NCI-H524 (cell line): ENCODE results near the gene PEX19.

Source experiments
- DNase-seq, 2 experiments: peaks; one replicate each; lab custom pipeline; 2025; lab: John Stamatoyannopoulos, UW

PEX19 gene

DNA sequence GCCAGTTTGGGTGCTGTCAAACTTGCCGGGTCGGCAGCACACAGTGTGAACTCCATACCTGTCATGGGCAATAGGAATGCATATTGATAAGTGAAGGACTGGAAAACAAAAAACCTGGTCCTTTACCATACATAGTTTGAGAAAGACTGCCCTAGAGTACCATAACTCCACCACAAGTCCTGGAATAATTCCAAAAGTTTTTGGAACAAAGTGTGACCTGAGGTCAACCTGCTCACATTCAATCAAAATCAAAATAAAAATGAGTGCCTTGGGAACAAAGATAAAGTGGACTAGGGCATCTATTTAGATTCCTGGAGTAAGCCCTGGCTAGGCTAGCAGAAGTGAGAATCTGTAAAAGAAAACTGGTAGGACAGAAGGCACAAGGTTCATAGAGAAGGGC, 7.6 kb downstream of the PEX19 start:
- DNase-seq: no peak

DNA sequence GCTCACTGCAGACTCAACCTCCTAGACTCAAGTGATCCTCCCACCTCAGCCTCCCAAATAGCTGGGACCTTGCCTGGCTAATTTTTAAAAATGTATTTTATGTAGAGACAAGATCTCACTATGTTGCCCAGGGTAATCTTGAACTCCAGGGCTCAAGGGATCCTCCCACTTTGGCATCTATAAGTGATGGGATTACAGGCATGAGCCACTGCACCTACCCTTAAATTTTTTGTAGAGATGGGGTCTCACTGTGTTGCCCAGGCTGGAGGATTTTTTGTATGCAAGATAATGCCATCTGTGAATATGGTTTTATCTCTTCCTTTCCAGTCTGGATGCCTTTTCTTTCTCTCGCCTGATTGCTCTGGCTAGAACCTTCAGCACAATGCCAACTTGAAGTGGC, 13.9 kb downstream of the PEX19 start:
- no peak for DNase-seq

DNA sequence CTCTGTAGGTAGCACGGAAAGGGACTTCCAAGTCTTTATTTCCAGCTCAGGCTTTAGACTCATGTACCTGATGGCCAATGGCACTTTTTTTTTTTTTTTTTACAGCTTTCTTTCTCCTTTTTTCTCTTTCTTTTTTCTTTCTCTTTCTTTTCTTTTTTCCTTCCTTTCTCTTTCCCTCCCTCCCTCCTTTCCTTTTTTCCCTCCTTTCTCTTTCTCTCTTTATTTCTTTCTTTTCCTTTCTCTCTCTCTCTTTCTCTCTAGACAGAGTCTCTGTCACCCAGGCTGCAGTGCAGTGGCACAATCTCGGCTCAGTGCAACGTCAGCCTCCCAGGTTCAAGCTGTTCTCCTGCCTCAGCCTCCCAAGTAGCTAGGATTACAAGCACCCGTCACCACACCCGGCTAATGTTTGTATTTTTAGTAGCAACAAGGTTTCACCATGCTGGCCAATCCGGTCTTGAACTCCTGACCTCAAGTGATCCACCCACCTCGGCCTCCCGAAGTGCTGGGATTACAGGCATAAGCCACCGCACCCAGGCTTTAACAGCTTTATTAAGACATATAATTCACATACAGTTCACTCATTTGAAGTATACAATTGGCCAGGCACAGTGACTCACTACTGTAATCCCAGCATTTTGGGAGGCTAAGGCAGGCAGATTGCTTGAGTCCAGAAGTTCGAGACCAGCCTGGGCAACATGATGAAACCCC, 17.5 kb downstream of the PEX19 start:
- DNase-seq: no peak

DNA sequence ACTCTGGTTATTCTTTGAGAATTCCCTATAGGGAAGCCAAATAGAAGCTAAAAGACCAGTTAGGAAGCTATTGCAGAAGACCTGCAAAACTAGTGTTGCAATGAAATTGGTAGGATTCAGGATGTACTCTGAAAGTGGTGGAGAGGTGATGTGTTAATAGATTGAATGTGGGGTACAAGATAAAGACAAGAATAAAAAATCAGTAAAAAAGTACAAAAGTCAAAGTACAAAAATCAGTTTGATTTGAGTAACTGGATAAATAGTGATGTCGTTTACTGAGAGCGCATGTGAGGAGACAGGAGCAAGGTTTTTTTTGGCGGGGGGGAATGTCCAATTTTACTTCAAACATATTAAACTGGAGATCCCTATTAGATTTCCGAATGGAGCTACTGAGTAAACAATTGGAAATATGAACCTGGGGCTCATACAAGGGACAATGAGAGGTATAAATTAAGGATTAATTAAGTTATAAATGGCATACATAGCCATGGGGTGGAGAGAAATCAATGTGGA, 20.1 kb downstream of the PEX19 start:
- DNase-seq: no peak

DNA sequence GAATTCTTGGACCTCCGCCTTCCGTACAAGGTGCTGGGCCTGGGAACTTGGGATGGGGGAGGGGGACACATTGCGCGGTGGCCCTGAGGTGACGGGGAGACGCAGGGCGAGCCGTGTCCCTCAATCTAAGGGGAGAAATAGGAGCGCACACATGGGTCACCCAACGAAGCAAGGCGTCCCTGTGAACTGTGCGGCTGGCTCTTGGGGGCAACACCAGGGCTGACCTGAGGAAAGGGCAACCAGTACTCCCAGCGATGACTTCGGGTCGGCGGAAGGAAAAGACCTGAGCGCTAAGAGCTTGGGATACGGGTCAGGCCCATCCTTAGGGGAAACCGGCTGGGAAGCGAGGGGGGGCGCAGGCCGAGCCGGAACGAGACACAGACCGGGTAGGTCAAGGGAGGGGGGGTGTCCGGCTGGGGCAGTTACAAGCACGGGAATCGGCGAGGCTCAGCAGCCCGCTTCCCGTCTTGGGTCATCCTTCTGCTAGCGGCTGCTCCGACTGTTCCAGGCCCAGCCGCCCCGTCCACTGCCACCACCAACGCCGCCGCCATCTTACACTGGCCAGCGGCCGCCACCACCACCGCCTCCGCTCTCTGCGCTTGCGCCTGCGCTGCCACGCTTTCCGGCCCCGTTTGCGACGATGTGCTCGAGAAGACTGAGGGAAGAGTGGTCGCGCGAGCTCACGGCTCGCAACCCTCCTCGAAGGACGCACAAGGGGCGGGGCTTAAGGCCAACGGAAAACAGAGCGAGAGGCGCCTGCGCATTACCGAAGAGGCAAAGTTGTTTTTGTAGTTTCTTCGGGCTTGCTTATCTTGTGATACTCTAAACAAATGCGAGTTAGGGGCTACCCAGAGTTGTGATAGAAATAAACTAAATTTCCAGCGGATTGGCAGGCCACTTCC, 22.8 kb downstream of the PEX19 start, which contains the start of gene DCAF8:
DCAF8 (minus strand) TSS at position 657 of the 902 bp plus-strand sequence. CDS start 18,541 bp downstream, outside the sequence.
- DNase-seq: peak; percentile 87 to 96

DNA sequence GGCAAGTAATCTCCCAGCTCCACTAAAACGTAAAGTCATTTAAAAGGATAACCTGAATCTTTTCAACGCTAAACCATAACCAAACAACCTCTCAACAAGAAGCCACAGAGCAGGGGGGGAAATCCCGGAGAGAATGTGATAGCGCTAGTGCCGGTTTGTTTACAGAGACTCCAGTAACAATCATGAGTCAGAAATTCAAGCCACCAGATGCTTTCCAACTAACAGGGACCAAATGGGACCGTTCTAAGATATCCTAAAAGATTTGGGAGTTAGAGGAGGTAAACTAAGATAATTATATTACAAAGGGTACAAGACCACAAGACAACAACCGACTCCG, 23.4 kb downstream of the PEX19 start:
- DNase-seq: no peak

DNA sequence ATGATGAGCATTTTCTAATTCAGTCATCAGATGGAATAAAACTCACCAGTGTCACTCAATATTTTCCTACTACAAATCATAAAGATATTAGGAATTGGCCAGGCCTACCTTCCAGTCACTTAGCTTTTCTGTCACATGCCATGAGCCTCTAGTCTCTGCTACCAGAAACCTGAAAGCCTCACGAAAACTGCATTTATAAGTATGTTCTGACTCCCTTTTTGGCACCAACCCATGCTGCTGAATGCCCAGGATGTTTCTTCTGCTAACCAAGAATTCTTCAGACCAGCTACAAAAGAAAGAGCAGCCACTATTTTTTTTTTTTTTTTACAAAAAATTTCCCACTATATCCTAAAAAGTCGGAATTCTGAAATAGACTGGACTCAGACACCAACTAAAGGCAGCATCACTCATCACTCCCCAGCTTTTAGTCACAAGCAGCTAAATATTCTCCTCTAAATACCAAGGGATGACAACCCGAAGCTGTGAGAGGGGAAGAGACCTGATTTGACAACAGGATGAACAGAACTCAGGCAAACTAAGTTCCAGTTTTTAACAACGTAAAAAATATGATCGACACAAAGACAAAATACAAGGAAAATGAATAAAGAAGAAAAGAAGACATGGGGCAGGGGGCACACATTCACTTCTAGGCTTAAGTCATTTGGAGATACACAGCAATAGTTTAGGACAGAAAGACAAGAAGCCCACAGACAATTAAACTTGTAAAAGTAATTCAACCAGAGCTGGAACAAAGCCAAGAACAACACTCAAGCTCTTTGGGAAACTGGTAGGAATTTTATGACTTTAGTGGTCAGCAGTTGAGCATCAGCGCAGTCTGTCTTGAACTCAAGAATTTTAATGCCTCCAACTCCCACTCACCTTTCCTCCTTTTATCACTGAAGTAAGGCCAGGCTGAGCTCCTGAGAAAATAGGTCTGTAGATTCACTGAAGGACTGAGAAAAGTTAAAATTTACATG, 24.2 kb downstream of the PEX19 start:
- DNase-seq: peak in 1 of 2 experiments; percentile 4

DNA sequence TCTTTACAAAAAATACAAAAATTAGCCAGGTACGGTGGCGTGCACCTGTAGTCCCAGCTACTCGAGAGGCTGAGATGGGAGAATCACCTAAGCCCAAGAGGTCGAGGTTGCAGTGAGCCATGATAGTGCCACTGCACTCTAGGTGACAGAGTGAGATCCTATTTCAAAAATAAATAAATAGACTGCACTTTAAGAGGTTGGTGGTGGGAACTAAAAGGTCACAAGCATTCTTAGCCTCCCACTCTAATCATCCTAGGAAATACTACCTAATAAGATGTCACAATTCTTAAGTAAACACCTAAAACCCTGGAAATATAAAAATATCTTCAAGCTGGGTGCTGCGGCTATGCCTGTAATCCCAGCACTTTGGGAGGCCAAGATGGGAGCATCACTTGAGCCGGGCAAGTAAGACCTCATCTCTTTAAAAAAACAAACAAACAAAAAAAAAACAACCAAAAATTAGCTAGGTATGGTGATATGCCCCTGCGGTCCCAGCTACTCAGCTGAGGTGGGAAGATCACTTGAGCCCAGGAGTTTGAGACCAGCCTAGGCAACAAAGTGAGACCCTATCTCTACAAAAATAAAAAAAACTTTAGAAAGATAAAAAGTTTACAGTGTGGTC, 26.6 kb downstream of the PEX19 start:
- no peak for DNase-seq

DNA sequence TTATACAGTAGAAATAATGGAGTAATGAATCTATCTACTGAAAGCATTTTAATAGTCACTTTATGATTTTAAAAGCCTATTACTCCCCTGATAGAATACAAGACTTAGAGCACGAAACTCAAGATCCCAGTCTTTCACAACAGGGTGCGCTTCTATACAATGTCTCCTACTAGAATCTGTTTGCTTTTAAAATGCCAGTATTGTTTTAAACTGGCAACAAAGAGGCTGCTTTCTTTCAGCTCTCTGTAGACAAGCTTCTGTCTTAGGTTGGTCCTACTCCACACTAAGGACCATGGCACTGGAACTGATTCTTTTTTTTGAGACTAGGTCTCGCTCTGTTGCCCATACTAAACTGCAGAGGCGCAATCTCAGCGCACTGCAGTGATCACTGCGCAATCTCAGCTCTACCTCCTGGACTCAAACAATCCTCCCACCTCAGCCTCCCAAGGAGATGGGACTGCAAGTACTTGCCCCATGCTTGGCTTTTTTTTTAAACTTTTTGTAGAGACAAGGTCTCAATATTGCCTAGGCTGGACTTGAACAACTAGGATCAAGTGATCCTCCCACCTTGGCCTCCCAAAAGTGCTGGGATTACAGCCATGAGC, 27.4 kb downstream of the PEX19 start:
- no peak for DNase-seq

DNA sequence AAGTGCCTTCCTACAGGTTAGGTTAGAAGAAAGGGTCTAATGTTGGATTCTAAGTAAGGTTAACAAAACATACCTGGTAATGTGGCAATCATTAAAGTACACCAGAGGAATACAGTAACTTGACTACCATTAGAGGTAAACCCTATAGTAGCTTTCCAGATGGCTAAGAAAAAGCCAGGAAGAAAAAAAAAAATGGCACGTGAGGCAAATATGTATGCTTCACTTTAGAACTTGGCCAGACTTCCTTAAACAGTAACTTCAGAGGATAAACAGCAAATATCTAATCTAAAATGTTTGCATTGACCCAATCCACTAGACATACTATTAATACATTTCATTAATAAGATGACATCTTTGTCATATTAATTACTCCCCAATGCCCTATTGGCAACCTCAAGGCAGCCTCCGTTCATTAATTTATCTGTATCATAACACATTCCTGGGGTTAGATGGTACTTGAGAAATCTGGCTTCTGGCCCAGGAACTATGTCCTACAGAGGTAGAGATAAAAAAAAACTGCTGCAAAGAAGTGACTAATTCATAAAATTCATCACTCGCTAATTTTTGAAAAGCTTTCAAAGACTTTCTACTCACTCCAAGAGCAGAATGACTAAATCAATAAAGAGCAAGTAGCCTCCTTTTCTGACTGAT, 28.4 kb downstream of the PEX19 start:
- no peak for DNase-seq

DNA sequence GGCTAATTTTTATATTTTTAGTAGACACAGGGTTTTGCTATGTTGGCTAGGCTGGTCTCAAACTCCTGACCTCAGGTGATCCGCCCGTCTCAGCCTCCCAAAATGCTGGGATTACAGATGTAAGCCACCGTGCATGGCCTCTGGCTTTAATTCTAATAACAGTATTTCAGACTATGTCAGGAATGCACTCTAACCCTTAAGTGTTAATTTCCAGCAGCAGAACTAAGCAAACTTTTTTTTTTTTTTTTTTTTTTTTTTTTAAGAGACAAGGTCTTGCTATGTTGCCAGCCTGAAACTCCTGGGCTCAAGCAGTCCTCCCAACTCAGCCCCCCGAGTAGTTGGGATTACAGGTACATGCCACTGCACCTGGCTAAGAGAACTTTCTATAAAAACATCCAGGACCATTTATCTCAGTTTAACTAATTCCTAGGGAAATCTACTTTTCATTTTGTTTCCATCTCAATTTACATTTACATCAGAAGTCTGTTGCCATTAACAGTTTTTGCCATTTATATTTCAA, 29.1 kb downstream of the PEX19 start:
- DNase-seq: no peak

DNA sequence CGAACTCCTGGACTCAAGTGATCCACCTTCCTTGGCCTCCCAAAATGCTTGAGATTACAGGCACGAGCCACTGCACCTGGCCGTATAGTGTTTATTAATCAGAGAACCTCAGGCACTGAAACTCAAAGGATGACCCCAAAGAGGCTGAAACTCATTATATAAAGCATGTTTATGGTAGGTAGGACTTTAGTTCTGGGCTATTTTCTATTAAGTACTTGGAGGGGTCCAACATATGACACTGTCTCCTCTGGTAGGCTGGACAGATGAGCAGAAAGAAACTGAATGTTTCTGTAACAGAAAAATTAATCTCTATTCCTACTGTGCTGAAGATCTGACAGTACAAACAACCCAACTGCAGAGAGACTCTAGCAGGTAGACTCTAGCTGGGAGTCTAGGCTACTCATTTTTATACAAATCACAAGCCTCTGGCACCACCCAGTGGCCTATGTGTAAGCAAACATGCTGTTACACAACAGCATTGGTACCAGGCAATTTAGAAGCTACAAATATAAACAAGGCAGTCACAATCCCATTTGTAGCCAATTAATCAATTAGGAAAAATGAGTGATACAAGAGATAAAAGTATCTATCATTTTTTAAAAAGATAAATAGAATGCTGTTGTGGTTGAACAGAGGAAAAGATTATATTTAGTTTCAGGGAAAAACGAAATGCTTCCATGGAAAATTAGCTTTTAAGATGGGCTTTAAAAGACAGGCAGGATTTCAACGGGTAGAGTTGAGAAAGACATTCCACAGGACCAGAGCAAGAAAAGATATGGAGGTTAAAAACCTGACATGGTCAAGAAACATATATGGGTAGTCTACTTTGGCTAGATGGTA, 33.0 kb downstream of the PEX19 start:
- DNase-seq: peak; percentile 47 to 81

DNA sequence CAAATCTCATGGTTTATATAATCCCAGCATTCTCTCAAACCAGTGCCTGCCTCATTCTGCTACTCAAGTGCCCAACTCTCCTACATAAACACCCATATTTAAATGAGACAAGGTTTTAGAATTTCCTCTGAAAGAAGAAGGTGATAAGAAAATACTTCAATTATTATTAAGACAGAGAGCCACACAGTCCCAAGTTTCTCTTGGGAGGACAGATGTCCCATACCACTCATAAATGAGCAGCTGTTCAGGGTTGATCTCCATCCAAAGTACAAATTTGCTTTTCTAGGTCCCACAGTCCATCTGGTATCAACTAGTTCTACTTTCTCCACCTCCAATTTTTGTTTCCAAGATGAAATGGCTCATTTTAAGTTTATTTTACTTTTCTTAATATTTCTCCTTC, 33.9 kb downstream of the PEX19 start:
- DNase-seq: peak; percentile 72 to 84

DNA sequence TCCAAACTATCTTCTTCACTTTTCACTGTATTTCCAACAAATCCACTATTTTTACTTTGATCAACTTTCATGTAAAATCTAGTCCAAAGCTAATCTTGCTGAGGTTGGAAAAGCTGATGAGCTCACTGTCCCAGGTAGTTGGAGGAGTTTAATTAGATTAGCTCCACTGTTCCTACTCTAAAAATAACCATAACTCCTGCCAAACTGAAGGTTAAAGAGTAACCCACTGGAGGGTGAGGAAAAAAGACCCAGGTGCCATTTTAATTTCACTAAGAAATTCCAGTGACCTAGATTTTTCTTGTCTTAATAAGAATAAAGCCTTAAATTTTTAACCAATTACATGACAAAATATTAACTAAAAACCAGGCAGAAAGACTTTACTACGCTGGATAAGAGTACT, 37.9 kb downstream of the PEX19 start:
- no peak for DNase-seq

DNA sequence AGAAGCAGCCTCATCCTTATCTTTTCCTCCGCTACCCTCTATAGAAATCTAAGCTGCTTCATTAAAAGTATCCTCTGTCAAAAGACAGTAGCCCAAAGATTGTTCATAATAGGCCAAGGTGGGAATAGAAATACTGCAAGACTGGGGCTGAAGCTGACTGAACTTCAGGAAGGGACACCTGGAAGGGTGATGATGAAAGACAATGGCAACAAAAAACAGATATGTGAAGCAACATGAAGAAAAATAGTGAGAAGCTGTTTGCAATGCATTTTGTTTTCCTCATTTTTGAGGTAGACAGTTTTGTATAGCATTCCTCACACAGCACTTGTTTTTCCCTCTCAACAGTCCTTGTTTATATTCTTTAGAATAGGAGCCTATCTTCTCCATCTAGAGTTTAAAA, 39.5 kb downstream of the PEX19 start:
- no peak for DNase-seq

DNA sequence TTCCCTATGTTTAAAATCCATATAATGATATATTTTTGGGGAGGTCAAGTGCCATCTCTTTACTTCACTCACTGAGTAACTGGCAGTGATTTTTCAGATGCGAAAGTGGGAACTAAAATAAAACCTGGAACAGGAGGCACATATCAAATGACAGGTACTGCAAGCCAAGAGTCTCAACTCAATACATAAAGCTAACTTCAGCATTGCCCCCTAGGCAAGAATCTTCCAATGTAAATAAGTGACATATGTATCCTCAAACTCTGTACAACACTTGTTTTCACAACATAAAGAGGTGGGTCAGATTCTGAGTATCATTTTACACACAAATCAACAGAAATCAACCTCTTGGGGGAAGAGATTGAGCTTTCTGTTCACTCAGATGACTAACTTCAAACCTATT, 40.7 kb downstream of the PEX19 start:
- DNase-seq: peak in 1 of 2 experiments; percentile 30

DNA sequence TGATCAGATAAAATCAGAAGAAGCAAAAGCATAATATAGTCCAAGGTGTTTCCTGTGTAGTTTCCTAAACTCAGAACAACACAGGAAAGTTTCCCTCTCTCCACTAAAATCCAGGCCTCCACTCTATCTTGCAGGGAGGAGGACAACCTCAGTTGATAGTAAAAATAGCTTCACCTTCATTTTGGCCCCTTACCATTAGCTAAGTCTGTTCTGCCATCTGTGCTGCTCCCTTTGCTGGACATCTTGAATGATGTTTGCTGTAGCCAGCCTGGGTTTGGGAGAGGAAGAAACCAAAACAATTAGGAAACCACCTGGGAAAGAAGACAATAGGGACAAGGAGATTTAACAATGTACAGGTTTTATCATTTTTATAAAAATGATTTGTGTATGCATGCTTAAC, 41.2 kb downstream of the PEX19 start:
- peak; percentile 3 to 40 for DNase-seq

DNA sequence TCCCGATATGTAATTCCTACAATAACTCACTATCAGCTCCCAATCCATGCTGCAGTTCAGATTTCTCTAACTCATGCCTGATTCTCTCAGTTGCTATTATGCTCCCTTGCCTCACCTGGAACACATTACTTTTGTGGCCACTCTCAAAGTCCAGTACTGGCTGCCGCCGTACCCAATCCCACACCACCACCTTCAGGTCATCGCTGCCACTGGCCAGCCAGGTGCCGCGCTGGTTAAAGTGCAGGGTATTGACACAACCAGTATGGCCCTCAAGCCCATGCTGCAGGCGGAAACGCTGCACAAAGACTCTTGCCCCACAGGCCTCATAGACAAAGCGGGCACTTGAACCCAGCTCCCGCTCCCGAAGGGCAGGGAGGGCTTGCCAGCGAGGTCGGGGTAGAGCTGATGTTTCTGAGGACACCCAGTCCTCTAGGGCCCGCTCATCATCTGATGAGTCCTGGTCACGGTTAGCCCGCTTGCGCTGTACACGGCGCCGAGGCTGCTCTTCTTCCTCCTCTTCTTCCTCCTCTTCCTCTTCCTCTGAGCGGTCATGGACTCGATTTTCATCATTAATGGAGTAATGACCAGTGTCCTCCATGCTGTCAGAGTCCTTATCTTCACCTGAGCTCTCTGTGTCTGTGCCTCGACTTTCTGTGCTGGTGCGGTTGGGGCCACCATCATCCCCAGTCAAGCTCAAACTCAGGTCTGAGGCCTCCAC, 45.2 kb downstream of the PEX19 start:
- no peak for DNase-seq

DNA sequence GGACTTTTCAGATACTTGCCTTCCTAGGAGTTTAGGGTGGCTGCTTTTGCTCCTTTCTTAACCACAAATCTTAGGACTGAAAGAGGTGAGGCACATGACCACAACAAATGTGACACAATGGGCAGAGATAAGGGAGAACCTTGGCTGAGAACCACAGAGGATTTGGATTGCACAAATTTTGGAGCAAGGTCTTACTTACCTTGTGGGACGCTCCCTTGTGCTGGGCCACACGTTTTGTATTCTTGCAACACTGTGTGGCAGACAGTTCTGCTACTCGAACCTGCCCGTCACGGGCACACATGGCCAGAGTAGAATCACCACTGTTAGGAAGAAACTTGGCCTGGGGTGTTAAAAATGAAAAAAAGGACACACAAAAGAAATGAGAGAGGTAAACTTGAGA, 46.5 kb downstream of the PEX19 start:
- no peak for DNase-seq
